ENCODE data around the gene KCTD10. TPM values are rescaled to one million over a fixed set of nuclear protein-coding genes. Genes with fewer than 3 reads are reported as not detected.
"Not testable (repeated sequence)": the region's sequence is repeated elsewhere in the genome, so short reads cannot be mapped to it uniquely, and the experiment has no call there.

KCTD10 gene
- total RNA-seq, 1 experiment from 2014 or later = 28.9 TPM

- Histone ChIP-seq H3K36me3 (replicated peaks; ENCODE audit: control insufficient read depth, insufficient read depth, low read length) (no peaks in the 10 kb centered on the region), H3K27me3 (ENCODE audit: control insufficient read depth, insufficient read depth, low read length) (no peaks in the 10 kb centered on the region), H3K4me3 (ENCODE audit: insufficient read depth, low read depth, low read length) (no peak overlapping the region)
- no peak for DNase-seq
Observed at GRCh38 chr12:109439181-109439580, 37.9 kb downstream of the KCTD10 start.

- H3K36me3 ChIP-seq (replicated peaks; ENCODE audit: control insufficient read depth, insufficient read depth, low read length) = no peaks in the 10 kb centered on the region
- H3K27me3 ChIP-seq (ENCODE audit: control insufficient read depth, insufficient read depth, low read length) = no peaks in the 10 kb centered on the region
- DNase-seq = no peak
- H3K4me3 ChIP-seq (ENCODE audit: insufficient read depth, low read depth, low read length) = no peak overlapping the region
Observed at GRCh38 chr12:109436188-109436560, 40.9 kb downstream of the KCTD10 start.

- Histone ChIP-seq H3K36me3 (replicated peaks; ENCODE audit: control insufficient read depth, insufficient read depth, low read length) (no peaks in the 10 kb centered on the region), H3K4me3 (ENCODE audit: insufficient read depth, low read depth, low read length) (no peak overlapping the region), H3K27me3 (ENCODE audit: control insufficient read depth, insufficient read depth, low read length) (no peaks in the 10 kb centered on the region)
- DNase-seq = no peak
Observed at GRCh38 chr12:109435428-109436187, 41.5 kb downstream of the KCTD10 start.

GRCh38 chr12:109434582-109434981 lies 42.5 kb downstream of the KCTD10 start:
- no peak for DNase-seq
- no peaks in the 10 kb centered on the region for H3K36me3 ChIP-seq (replicated peaks; ENCODE audit: control insufficient read depth, insufficient read depth, low read length)
- H3K4me3 ChIP-seq (ENCODE audit: insufficient read depth, low read depth, low read length) = no peak overlapping the region
- no peaks in the 10 kb centered on the region for H3K27me3 ChIP-seq (ENCODE audit: control insufficient read depth, insufficient read depth, low read length)

GRCh38 chr12:109433618-109434017 lies 43.5 kb downstream of the KCTD10 start:
- H3K36me3 ChIP-seq (replicated peaks; ENCODE audit: control insufficient read depth, insufficient read depth, low read length) = no peaks in the 10 kb centered on the region
- no peak overlapping the region for H3K4me3 ChIP-seq (ENCODE audit: insufficient read depth, low read depth, low read length)
- DNase-seq = peak; percentile 60
- no peaks in the 10 kb centered on the region for H3K27me3 ChIP-seq (ENCODE audit: control insufficient read depth, insufficient read depth, low read length)

- no peak overlapping the region for H3K4me3 ChIP-seq (ENCODE audit: insufficient read depth, low read depth, low read length)
- no peaks in the 10 kb centered on the region for H3K27me3 ChIP-seq (ENCODE audit: control insufficient read depth, insufficient read depth, low read length)
Observed at GRCh38 chr12:109432842-109433304, 44.2 kb downstream of the KCTD10 start.

GRCh38 chr12:109432431-109432830 lies 44.7 kb downstream of the KCTD10 start:
- no peaks in the 10 kb centered on the region for H3K27me3 ChIP-seq (ENCODE audit: control insufficient read depth, insufficient read depth, low read length)
- DNase-seq = no peak
- no peak overlapping the region for H3K4me3 ChIP-seq (ENCODE audit: insufficient read depth, low read depth, low read length)

More at GRCh38 chr12:109432842-109433304, 44.2 kb downstream of the KCTD10 start:
- peak; percentile 74 for DNase-seq
- H3K36me3 ChIP-seq (replicated peaks; ENCODE audit: control insufficient read depth, insufficient read depth, low read length) = no peaks in the 10 kb centered on the region

GRCh38 chr12:109430244-109430643 lies 46.9 kb downstream of the KCTD10 start:
- no peak overlapping the region for H3K4me3 ChIP-seq (ENCODE audit: insufficient read depth, low read depth, low read length)
- no peaks in the 10 kb centered on the region for H3K36me3 ChIP-seq (replicated peaks; ENCODE audit: control insufficient read depth, insufficient read depth, low read length)
- DNase-seq = no peak

More at GRCh38 chr12:109432431-109432830, 44.7 kb downstream of the KCTD10 start:
- H3K36me3 ChIP-seq (replicated peaks; ENCODE audit: control insufficient read depth, insufficient read depth, low read length) = no peaks in the 10 kb centered on the region

GRCh38 chr12:109428804-109429203 lies 48.3 kb downstream of the KCTD10 start:
- H3K36me3 ChIP-seq (replicated peaks; ENCODE audit: control insufficient read depth, insufficient read depth, low read length); DNase-seq; H3K4me3 ChIP-seq (ENCODE audit: insufficient read depth, low read depth, low read length); H3K27me3 ChIP-seq (ENCODE audit: control insufficient read depth, insufficient read depth, low read length): not testable (repeated sequence)

More at GRCh38 chr12:109430244-109430643, 46.9 kb downstream of the KCTD10 start:
- H3K27me3 ChIP-seq (ENCODE audit: control insufficient read depth, insufficient read depth, low read length) = no peaks in the 10 kb centered on the region

GRCh38 chr12:109428037-109428629 lies 49.0 kb downstream of the KCTD10 start:
- H3K36me3 ChIP-seq (replicated peaks; ENCODE audit: control insufficient read depth, insufficient read depth, low read length) = no peaks in the 10 kb centered on the region
- no peaks in the 10 kb centered on the region for H3K27me3 ChIP-seq (ENCODE audit: control insufficient read depth, insufficient read depth, low read length)
- no peak overlapping the region for H3K4me3 ChIP-seq (ENCODE audit: insufficient read depth, low read depth, low read length)
- DNase-seq = peak; percentile 85

- Histone ChIP-seq H3K36me3 (replicated peaks; ENCODE audit: control insufficient read depth, insufficient read depth, low read length) (no peaks in the 10 kb centered on the region), H3K4me3 (ENCODE audit: insufficient read depth, low read depth, low read length) (no peak overlapping the region), H3K27me3 (ENCODE audit: control insufficient read depth, insufficient read depth, low read length) (no peaks in the 10 kb centered on the region)
- DNase-seq = no peak
Observed at GRCh38 chr12:109423392-109423791, 53.7 kb downstream of the KCTD10 start.

- Histone ChIP-seq H3K27me3 (ENCODE audit: control insufficient read depth, insufficient read depth, low read length) (no peaks in the 10 kb centered on the region), H3K4me3 (ENCODE audit: insufficient read depth, low read depth, low read length) (no peak overlapping the region), H3K36me3 (replicated peaks; ENCODE audit: control insufficient read depth, insufficient read depth, low read length) (no peaks in the 10 kb centered on the region)
- no peak for DNase-seq
Observed at GRCh38 chr12:109422251-109422650, 54.8 kb downstream of the KCTD10 start.

- H3K27me3 ChIP-seq (ENCODE audit: control insufficient read depth, insufficient read depth, low read length) = no peaks in the 10 kb centered on the region
- no peak for DNase-seq
- no peaks in the 10 kb centered on the region for H3K36me3 ChIP-seq (replicated peaks; ENCODE audit: control insufficient read depth, insufficient read depth, low read length)
- H3K4me3 ChIP-seq (ENCODE audit: insufficient read depth, low read depth, low read length) = no peak overlapping the region
Observed at GRCh38 chr12:109421355-109422087, 55.6 kb downstream of the KCTD10 start.

GRCh38 chr12:109418848-109419480 lies 58.1 kb downstream of the KCTD10 start:
- no peak for DNase-seq
- Histone ChIP-seq H3K4me3 (ENCODE audit: insufficient read depth, low read depth, low read length) (no peak overlapping the region), H3K36me3 (replicated peaks; ENCODE audit: control insufficient read depth, insufficient read depth, low read length) (no peaks in the 10 kb centered on the region), H3K27me3 (ENCODE audit: control insufficient read depth, insufficient read depth, low read length) (no peaks in the 10 kb centered on the region)

All from H7 (cell line).